ENCODE results near the gene CCSER1. TPM values are rescaled to one million over a fixed set of nuclear protein-coding genes. Genes with fewer than 3 reads are reported as not detected.

CCSER1 gene
- total RNA-seq, 1 donor from 2014 or later, result 11.9 TPM

GRCh38 chr4:90757534-90758060 lies 630.4 kb downstream of the CCSER1 start:
- Mint-ChIP-seq H3K27me3 (ENCODE audit: low read depth) (no peaks in the 10 kb centered on the region), H3K36me3 (ENCODE audit: low read depth) (no peaks in the 10 kb centered on the region), H3K27ac (ENCODE audit: unreplicated experiment) (no peak overlapping the region), H3K9me3 (no peaks in the 10 kb centered on the region), H3K4me1 (no peaks in the 10 kb centered on the region), H3K4me3 (no peak overlapping the region)
- no peak for DNase-seq (ENCODE audit: low read depth, low spot score)
- TF ChIP-seq CTCF (conservative IDR thresholded peaks at IDR 0.05), result no peak

DNA sequence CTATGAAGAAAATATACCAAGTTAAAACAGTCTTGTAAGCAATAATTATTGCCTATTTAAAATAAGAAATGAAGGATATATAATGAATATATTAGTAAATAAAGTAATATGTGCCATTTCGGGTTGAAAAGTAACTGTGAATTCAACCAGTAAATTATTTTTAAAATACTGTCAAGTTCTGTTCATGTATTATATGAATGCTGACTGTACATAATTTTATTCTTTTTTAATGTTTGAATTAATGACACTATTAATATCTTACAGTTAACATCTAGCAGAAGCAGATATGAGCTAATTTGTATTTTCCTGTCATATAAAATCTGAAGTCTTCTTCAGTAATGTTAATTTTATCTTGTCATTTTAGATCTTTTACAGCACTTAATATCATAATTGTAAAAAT lies 632.9 kb downstream of the CCSER1 start:
- Mint-ChIP-seq H3K27me3 (ENCODE audit: low read depth) (no peaks in the 10 kb centered on the region), H3K9me3 (no peaks in the 10 kb centered on the region), H3K4me3 (no peak overlapping the region), H3K36me3 (ENCODE audit: low read depth) (no peaks in the 10 kb centered on the region), H3K4me1 (no peaks in the 10 kb centered on the region), H3K27ac (ENCODE audit: unreplicated experiment) (no peak overlapping the region)
- TF ChIP-seq CTCF (conservative IDR thresholded peaks at IDR 0.05), result no peak
- DNase-seq (ENCODE audit: low read depth, low spot score), result no peak

DNA sequence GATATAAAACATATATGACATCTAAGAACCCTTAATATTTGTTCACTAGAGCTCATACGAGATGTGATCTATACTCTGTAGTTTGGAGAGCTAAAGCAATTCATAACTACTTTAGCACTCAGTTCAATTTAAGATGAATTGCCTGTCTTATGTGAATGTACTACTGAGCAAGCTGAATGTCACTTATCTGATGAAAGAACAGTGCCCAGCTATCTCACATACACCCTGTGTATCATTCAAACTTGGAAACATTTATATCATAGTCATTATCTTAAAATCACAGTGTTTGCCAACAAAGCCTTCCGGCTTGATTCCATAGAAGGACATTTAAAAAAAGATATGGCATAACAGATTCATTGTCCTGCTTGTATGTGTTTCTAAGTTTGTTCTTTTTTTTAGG lies 639.6 kb downstream of the CCSER1 start:
- H3K9me3 Mint-ChIP-seq, result no peaks in the 10 kb centered on the region
- no peaks in the 10 kb centered on the region for H3K27me3 Mint-ChIP-seq (ENCODE audit: low read depth)
- TF ChIP-seq CTCF (conservative IDR thresholded peaks at IDR 0.05), result no peak
- H3K27ac Mint-ChIP-seq (ENCODE audit: unreplicated experiment), result no peak overlapping the region
- no peaks in the 10 kb centered on the region for H3K36me3 Mint-ChIP-seq (ENCODE audit: low read depth)
- no peak for DNase-seq (ENCODE audit: low read depth, low spot score)
- no peak overlapping the region for H3K4me3 Mint-ChIP-seq
- H3K4me1 Mint-ChIP-seq, result no peaks in the 10 kb centered on the region

DNA sequence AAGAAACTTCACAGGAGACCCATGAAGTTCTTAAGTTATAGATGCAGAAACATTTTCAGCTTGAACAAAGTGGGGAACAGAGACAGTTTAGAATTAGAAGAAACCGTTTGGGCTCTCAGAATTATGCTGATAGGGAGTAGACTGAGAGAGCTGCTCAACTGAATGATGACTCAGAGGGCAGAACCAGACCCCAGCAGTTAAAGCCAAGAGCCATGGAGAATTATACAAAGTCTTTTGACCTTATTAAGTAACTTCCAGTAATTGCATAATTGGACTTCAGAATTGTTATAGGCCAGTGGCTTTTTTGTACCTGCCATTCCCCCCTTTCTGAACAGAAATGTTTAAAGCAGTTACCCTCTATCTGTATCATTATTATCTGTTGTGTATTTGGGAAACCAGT lies 642.1 kb downstream of the CCSER1 start:
- no peak for TF ChIP-seq CTCF (conservative IDR thresholded peaks at IDR 0.05)
- Mint-ChIP-seq H3K4me1 (no peaks in the 10 kb centered on the region), H3K27ac (ENCODE audit: unreplicated experiment) (no peak overlapping the region), H3K9me3 (no peaks in the 10 kb centered on the region), H3K27me3 (ENCODE audit: low read depth) (no peaks in the 10 kb centered on the region), H3K4me3 (no peak overlapping the region), H3K36me3 (ENCODE audit: low read depth) (no peaks in the 10 kb centered on the region)
- DNase-seq (ENCODE audit: low read depth, low spot score), result no peak

DNA sequence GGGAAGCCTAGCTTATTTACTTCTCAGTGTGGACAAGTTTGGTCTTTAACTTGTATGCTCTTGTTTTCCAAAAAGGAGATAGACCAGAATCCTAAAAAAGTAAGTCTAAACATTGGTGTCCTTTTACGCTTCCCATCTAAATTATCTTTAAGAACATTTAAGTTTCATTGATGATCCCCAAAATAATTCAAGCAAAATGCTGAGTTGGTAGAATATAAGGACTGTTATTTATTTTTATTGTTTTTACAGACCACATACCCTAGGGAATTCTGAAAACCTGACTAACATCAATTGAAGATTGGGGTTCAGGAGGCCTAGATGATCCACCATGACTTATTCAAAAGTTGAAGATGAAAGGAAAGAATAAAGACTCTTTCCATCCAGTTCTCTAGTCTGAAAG lies 653.0 kb downstream of the CCSER1 start:
- H3K27me3 Mint-ChIP-seq (ENCODE audit: low read depth), result no peaks in the 10 kb centered on the region

More for the DNA sequence above, 653.0 kb downstream of the CCSER1 start:
- no peaks in the 10 kb centered on the region for H3K4me1 Mint-ChIP-seq
- no peak overlapping the region for H3K4me3 Mint-ChIP-seq
- TF ChIP-seq CTCF (conservative IDR thresholded peaks at IDR 0.05), result no peak
- no peak for DNase-seq (ENCODE audit: low read depth, low spot score)
- H3K36me3 Mint-ChIP-seq (ENCODE audit: low read depth), result peaks cover 3% of the 10 kb centered on the region
- H3K9me3 Mint-ChIP-seq, result no peaks in the 10 kb centered on the region
- H3K27ac Mint-ChIP-seq (ENCODE audit: unreplicated experiment), result no peak overlapping the region
